MM.1S (cell line): Measurements from ENCODE around the gene UCN2.

Source experiments
- EZH2 ChIP-seq: fragments of 300-600 bp; sonication (generic); optimal IDR thresholded peaks from 2 replicates; pipeline ENCODE3; 2017; ENCODE audit warnings: low read depth, mild to moderate bottlenecking, antibody characterized with exemption, low read length, mixed read lengths
- TF ChIP-seq, protein P1 (sequence below): fragments of 300-600 bp; sonication (generic); IDR thresholded peaks from 2 replicates; pipeline ENCODE4 v1.5.1; 2016; ENCODE audit warnings: antibody characterized with exemption, low read length, mixed read lengths

- TF ChIP-seq, protein P1, sequence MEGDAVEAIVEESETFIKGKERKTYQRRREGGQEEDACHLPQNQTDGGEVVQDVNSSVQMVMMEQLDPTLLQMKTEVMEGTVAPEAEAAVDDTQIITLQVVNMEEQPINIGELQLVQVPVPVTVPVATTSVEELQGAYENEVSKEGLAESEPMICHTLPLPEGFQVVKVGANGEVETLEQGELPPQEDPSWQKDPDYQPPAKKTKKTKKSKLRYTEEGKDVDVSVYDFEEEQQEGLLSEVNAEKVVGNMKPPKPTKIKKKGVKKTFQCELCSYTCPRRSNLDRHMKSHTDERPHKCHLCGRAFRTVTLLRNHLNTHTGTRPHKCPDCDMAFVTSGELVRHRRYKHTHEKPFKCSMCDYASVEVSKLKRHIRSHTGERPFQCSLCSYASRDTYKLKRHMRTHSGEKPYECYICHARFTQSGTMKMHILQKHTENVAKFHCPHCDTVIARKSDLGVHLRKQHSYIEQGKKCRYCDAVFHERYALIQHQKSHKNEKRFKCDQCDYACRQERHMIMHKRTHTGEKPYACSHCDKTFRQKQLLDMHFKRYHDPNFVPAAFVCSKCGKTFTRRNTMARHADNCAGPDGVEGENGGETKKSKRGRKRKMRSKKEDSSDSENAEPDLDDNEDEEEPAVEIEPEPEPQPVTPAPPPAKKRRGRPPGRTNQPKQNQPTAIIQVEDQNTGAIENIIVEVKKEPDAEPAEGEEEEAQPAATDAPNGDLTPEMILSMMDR = no peak
- TF ChIP-seq EZH2 = no peak
Measured at GRCh38 chr3:48553361-48553760, 10.2 kb downstream of the UCN2 start.
